GM19193 (cell line): ENCODE data around the gene EMP3.

Experiments
- POLR2A ChIP-seq: IDR thresholded peaks from 4 replicates; pipeline ENCODE4 v1.6.1; 2011; ENCODE audit not compliant: insufficient read depth, insufficient read length; ENCODE audit errors: extremely low read depth

The EMP3 gene

DNA sequence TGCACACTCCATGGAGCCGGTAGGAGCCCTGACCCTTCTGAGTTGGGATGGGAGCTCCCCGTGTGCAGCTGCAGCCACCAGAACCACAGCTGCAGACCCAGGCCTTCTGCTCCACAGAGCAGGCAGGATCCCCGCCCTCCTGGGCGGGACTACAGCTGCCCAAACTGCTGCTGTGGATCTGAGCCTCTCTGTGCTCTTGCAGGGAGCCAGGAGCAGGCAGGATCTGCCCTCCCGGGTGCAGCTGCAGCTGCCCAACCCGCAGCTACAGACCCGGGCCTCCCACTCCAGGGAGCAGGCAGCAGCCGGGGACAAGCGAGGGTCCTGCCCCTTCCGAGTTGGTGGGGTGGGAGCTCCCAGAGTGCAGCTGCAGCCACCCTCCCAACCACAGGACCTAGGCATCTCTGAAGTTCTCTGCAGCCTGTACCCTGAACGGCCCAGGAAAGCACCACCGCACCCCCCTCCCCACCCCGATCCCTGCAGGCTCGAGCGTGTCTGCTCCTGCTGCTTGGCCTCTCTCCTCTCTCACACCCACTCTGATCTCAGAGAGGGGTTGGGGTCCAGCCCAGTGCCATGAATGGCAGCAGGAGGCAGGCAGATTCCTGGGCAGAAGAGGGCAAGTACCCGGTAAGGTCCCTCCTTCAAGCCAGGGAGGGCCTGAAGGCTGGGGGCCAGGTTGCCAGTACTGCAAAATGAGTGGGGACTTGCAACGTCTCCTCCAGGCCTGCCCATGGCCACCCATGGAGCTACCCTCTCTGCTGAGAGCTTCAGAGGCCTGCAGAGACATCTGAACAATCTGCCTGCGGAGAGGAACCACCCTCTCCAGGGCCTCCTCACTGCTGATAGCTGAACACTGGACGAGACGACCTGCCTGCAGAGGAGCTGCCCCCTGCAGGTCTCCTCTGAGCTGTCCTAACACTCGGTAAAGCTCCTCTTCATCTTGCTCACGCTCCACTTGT is 16.4 kb upstream of the EMP3 start:
- no peak for TF ChIP-seq POLR2A

DNA sequence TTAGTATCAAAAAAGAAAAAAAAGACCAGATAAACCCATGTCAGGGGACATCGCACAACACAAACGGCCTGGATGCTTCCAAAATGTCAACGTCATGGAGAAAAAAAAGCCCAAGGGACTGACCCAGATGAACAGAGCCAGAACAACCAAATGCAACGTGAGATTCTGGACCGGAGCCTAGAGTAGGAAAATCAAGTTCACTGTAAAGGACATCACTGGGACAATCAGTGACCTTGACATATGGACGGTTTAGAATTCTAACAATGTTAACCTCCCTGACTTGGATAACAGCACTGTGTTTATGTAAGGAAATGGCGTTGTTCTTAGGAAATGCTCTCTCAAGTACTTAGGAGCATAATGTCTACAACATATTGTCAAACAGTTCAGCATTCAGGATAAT is 15.1 kb upstream of the EMP3 start:
- TF ChIP-seq POLR2A, result no peak

DNA sequence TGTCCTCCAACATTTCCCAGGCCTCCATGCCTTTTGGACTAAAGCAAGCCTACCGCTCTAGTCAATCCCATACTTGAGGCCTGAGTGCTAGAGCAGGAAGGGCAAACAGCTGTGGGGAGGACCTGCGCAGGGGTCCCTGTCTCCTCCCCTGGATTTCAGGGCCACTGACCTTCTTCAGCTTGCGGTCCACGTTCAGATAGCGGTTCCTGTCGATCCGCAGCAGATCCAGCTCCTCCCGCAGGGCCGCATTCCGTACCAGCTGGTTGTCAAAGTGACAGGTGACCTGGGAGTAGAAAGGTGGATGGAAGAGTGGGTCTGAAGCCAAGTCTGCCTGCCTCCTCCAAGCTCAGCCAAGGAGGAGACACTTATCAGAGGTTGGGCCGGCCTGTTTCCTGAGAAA is 14.0 kb upstream of the EMP3 start:
- no peak for TF ChIP-seq POLR2A

DNA sequence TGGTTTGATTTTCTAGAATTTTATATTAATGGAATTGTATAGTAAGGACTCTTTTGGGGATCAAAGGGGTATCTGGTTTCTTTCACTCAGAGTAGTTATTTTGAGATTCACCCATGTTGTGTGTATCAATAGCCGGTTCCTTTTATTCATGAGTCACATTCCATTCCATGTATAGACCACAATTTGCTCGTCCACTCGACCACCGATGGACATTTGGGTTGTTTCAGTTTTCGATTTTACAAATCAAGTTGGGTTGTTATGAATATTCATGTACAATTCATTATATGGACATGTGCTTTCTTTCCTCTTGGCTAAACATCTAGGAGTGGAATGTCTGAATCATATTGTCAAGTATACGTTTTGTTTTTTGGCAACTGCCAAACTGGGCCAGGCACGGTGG is 9.6 kb upstream of the EMP3 start:
- no peak for TF ChIP-seq POLR2A

DNA sequence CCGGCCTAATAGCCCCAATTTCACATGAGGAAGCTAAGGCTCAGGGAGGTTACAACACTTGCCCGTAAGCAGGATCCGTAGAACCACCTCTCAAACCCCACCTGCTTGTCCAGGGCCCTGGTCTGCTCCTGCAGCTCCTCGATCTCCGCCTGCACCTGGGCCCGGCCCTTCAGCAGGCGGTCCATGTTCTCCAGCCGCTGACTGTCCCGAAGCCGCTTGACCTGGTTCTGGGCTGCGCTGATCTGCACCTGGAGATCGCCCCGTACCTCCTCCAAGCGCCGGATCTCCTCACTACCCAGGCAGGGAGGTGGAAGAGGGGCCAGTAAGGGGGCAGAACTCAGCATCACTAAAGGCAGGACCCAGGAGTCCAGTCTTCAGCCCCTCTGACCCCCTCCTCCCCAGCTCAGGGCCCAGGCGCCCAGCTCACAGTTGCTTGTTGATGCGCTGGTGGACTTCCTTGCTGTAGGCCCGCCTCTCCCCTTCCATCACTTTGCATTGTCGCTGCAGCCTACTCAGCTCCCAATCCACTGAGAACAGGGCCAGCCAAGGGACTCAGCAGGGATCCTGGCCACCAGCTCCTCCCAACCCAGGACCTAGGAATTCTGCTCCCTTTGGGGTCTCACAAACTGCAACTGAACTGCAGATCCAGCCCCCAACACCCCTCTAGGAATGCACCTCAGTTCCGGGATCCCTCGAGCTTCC is 6.9 kb upstream of the EMP3 start:
- TF ChIP-seq POLR2A, result no peak

DNA sequence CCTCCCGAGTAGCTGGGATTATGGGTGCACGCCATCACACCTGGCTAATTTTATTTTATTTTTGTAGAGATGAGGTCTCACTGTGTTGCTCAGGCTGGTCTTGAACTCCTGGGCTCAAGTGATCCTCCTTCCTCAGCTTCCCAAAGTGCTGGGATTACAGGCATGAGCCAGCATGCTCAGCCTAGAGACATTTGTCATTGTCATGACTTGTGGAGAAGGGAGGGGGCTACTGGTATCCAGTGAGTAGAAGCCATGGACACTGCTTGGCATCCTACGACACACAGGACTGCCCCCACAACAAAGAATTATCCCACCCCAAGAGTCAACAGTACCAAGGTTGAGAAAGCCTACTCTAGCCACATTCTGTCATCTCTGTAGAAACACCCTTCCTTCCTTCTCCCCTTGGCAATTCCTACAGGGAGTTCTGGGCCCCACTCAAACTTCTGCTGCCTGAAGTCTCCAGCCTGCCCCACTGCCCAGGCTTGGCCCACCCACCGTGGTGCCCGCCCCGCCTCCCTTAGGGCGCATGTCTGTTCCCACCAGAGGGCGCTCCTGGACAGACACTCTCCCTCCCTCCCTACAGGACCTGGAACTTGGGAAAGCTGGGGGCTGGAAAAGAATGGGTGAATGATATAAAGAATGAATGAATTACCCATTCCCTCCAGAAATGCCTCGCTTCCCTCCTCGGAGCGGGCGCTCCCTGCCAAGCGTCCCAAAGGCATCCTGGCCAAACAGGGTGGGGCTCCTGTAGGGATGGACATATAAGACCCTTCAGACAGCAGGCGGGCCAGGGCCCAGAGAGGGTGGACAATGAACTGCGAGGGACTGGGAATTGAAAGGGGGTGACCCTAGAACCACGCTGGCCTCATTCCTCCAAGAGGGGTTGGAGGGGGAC is 5.5 kb upstream of the EMP3 start:
- no peak for TF ChIP-seq POLR2A

DNA sequence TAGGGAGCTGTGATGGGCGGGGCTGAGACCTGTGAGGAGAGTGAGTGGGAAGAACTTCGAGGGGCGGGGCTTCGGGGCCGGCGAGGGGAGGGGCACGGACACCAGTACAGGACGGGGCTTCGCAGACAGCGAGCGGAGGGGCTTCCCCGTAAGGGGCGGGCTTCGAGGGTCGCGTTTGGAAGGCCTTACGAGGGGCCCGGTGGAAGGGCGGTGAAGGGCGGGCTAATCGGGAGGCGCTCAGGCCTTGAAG is 4.1 kb upstream of the EMP3 start:
- no peak for TF ChIP-seq POLR2A

DNA sequence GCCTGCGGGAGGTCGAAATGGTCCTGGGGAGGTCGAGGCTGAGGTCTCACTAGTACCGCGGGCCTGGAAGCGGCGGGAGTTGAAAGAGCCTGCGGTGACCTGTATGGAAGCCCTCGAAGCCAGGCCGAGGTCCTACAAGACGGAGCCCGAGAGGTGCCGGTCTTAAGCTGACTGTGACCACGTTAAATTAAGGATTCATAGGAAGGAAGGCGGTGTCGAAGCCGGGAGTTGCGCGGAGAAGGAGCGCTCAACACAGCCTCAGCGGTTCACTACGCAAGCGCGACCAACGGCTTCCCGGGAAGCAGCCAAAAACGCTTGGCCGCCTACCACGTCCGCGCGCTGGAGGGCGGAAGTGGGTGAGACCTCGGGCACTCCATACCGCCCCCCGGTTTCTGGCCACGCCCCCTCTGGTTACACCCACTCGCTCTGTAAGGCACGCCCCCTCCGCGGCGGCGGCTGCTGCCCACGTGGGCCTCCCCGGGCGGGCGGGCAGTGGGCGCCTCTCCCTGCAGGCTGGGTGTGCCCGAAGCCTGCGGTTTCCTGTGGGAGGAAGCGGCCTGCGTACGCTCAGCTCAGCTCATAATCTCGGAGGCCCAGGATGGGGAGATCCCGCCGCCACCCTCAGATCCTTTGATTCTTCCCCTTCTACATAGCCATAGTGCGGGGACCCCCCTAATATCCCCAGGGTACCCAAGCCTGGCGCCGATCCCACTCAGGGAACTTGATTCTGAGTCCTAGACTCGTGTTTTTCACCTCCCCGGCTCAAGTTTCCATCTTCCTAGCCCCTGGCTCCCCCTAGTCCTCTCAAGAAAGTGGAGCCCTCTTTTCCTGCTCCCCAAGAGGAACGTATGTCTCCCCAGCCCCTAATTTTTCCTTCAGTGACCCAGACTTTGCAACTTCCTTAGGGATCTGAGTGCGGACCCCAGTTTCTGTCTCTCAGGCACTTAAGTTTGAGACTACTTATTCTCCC is 3.4 kb upstream of the EMP3 start:
- TF ChIP-seq POLR2A, result peak; percentile 89

DNA sequence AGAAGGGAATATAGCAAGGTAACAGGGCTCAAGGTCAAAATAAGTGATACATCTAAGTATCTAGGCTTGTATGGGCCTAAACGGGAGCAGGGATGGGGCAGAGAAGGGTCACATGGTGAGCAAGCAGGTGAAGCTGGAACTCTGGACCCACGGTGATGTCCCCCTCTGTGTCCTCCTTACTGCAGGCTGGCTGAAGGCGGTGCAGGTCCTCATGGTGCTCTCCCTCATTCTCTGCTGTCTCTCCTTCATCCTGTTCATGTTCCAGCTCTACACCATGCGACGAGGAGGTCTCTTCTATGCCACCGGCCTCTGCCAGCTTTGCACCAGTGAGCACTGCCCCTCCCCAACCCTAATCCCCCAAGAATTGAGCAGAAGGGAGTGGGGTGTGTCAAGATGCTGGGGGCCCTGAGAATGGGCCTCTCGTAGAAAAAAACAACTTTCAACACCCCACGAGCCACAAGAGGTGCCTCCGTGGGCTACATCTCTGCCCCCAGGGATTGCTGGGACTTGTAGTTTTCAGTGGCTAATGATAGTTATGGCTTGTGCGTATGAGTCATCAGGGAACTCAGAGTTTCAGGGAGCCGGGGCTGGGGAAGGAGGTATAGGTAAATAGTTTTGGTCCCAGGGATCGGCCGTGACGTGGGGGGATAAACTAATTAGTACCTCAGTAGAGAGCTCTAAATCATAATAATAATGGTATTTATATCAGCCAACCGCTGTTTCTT is 4.0 kb downstream of the EMP3 start:
- no peak for TF ChIP-seq POLR2A

DNA sequence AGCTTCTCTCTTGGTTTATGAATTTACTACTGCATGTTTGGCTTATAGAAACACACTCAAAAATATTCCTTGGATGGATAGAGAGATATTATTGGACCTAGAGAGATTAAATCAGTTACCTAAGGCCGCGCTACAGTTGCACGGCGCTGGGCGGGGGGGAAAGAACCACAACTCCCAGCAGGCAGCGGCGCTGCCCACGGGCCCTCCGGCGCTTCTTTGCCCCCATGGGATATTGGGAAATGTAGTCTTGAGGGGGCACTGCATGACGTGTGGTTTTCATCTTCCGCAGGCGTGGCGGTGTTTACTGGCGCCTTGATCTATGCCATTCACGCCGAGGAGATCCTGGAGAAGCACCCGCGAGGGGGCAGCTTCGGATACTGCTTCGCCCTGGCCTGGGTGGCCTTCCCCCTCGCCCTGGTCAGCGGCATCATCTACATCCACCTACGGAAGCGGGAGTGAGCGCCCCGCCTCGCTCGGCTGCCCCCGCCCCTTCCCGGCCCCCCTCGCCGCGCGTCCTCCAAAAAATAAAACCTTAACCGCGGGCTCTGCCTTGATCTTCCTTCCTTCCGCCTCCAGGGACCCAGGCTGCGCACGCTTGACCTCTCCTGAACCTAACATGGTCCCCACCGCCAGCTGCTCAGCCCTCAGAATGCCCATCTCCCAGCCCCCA is 4.8 kb downstream of the EMP3 start:
- peak; percentile 52 for TF ChIP-seq POLR2A

DNA sequence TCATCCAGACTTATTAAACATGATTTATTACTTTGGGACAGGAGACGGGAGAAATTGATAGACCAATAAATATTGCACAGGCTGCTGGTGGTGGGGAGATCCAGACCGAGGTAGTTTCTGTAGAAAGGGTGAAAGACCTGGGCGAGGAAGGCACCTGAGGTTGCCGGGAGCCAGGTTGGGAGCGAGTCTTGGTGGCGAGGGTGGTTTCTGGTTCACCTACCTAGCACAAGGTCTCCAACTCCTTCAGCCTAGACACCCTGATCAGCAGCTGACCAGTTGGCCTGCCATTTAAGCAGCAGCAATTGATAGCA is 7.0 kb downstream of the EMP3 start:
- no peak for TF ChIP-seq POLR2A

DNA sequence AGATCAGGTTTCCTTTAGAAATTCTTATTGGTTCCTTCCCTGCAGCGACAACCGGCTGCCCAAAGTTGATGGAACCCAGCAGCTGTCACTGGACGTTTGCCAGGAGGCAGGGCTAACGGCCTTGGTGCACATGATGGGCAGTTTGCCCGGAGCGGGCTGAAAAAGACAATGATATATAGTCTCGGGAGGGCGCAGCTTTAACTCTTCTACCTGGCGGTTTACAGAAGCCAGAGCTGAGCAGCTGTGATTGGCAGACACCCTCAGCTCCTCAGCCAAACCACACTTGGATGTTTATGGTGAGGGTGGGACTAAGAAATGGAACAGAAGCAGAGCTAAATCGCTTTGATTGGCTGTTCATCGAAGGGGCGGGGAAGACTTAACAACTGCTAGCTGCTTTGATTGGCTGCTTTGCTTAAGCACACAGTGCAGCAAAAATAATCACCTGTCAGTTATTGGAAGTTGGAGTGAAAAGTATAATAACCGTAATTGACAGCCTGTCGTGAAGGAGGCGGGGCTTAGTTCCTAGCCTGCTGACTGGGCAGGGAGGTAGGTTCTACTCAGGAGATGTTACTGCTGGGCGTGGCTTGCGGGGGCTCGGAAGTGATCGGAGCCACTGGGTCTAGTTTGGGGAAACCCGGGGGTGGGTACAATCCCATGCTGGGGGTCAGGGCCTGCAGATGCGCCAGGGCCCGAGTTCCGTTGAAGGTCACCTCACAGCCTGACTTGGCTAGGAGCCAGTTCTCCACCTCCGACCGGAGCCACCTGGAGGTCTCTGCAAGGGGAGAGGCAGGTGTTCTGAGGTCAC is 7.5 kb downstream of the EMP3 start:
- peak; percentile 61 for TF ChIP-seq POLR2A
